Prostate gland (tissue), 2 donors: Measurements from ENCODE around the gene CCDC73.

Experiments
- CTCF ChIP-seq, 4 experiments: fragments of 200-600 bp in 2 of 4; fragments of 450-650 bp in 2 of 4; sonication (generic) in 2 of 4; IDR thresholded peaks; 1 replicate in 3 of 4; 2 replicates in 1 of 4; pipeline ENCODE4 v1.5.1; 2016 to 2019; ENCODE audit warnings: antibody characterized with exemption in 4 of 4, mild to moderate bottlenecking in 2 of 4, moderate library complexity in 2 of 4
- POLR2AphosphoS5 ChIP-seq: sonication (generic); formaldehyde crosslinking; IDR thresholded peaks from one replicate; pipeline ENCODE4 v1.6.1; 2017; ENCODE audit warnings: antibody characterized with exemption

GRCh38 chr11:32817181-32817851, 22.9 kb upstream of the CCDC73 start:
- TF ChIP-seq CTCF (IDR thresholded peaks at IDR 0.05): no peak
- no peak for TF ChIP-seq POLR2AphosphoS5
